Measurements from ENCODE around the gene AQP2.

The AQP2 gene

GRCh38 chr12:49939707-49940106 lies 10.8 kb upstream of the AQP2 start:
- in situ Hi-C loops (cut with MboI; ENCODE audit: low sequenced_read_pairs), result no loop called here

GRCh38 chr12:49941556-49942511 lies 8.7 kb upstream of the AQP2 start:
- Histone ChIP-seq H3K9me3 (no peaks in the 10 kb centered on the region), H3K27me3 (ENCODE audit: low read depth) (no peaks in the 10 kb centered on the region), H3K36me3 (replicated peaks) (no peaks in the 10 kb centered on the region), H3K4me3 (no peak overlapping the region), H3K4me1 (peaks cover 8% of the 10 kb centered on the region)
- in situ Hi-C loops (cut with MboI; ENCODE audit: low sequenced_read_pairs), result no loop called here
- no peak for DNase-seq (ENCODE audit: low spot score in 2 of 2)

More at GRCh38 chr12:49939707-49940106, 10.8 kb upstream of the AQP2 start:
- Histone ChIP-seq H3K27me3 (ENCODE audit: low read depth) (no peaks in the 10 kb centered on the region), H3K4me3 (no peak overlapping the region), H3K9me3 (no peaks in the 10 kb centered on the region), H3K36me3 (replicated peaks) (no peaks in the 10 kb centered on the region), H3K4me1 (no peaks in the 10 kb centered on the region)
- no peak for DNase-seq (ENCODE audit: low spot score in 2 of 2)

GRCh38 chr12:49942512-49942893 lies 8.0 kb upstream of the AQP2 start:
- H3K9me3 ChIP-seq, result no peaks in the 10 kb centered on the region
- peaks cover 8% of the 10 kb centered on the region for H3K4me1 ChIP-seq
- DNase-seq (ENCODE audit: low spot score in 2 of 2), result no peak
- in situ Hi-C loops (cut with MboI; ENCODE audit: low sequenced_read_pairs), result no loop called here
- H3K4me3 ChIP-seq, result no peak overlapping the region
- no peaks in the 10 kb centered on the region for H3K27me3 ChIP-seq (ENCODE audit: low read depth)
- no peaks in the 10 kb centered on the region for H3K36me3 ChIP-seq (replicated peaks)

GRCh38 chr12:49942921-49943624 lies 7.5 kb upstream of the AQP2 start:
- no peak for DNase-seq (ENCODE audit: low spot score in 2 of 2)
- in situ Hi-C loops (cut with MboI; ENCODE audit: low sequenced_read_pairs), result no loop called here
- Histone ChIP-seq H3K9me3 (no peaks in the 10 kb centered on the region), H3K27me3 (ENCODE audit: low read depth) (no peaks in the 10 kb centered on the region), H3K4me1 (peaks cover 8% of the 10 kb centered on the region), H3K36me3 (replicated peaks) (no peaks in the 10 kb centered on the region), H3K4me3 (no peak overlapping the region)

GRCh38 chr12:49943625-49943960 lies 6.9 kb upstream of the AQP2 start:
- Histone ChIP-seq H3K9me3 (no peaks in the 10 kb centered on the region), H3K4me1 (peaks cover 8% of the 10 kb centered on the region), H3K27me3 (ENCODE audit: low read depth) (no peaks in the 10 kb centered on the region), H3K36me3 (replicated peaks) (no peaks in the 10 kb centered on the region), H3K4me3 (no peak overlapping the region)
- in situ Hi-C loops (cut with MboI; ENCODE audit: low sequenced_read_pairs), result no loop called here
- no peak for DNase-seq (ENCODE audit: low spot score in 2 of 2)

- no peak overlapping the region for H3K4me3 ChIP-seq
- no peak for DNase-seq (ENCODE audit: low spot score in 2 of 2)
- no peaks in the 10 kb centered on the region for H3K9me3 ChIP-seq
- H3K36me3 ChIP-seq (replicated peaks), result no peaks in the 10 kb centered on the region
- no peaks in the 10 kb centered on the region for H3K27me3 ChIP-seq (ENCODE audit: low read depth)
- in situ Hi-C loops (cut with MboI; ENCODE audit: low sequenced_read_pairs), result no loop called here
- H3K4me1 ChIP-seq, result peaks cover 8% of the 10 kb centered on the region
These were observed 6.5 kb upstream of the AQP2 start for GRCh38 chr12:49944046-49944445.

- in situ Hi-C loops (cut with MboI; ENCODE audit: low sequenced_read_pairs), result no loop called here
These were observed 5.8 kb upstream of the AQP2 start for GRCh38 chr12:49944718-49945117.

GRCh38 chr12:49945394-49946080 lies 5.0 kb upstream of the AQP2 start:
- H3K36me3 ChIP-seq (replicated peaks), result no peaks in the 10 kb centered on the region
- H3K4me3 ChIP-seq, result peak overlapping the region; percentile 22
- in situ Hi-C loops (cut with MboI; ENCODE audit: low sequenced_read_pairs), result no loop called here
- peak; percentile 88 to 95 for DNase-seq (ENCODE audit: low spot score in 2 of 2)
- no peaks in the 10 kb centered on the region for H3K27me3 ChIP-seq (ENCODE audit: low read depth)
- peaks cover 8% of the 10 kb centered on the region for H3K4me1 ChIP-seq
- H3K9me3 ChIP-seq, result no peaks in the 10 kb centered on the region

More at GRCh38 chr12:49944718-49945117, 5.8 kb upstream of the AQP2 start:
- no peak for DNase-seq (ENCODE audit: low spot score in 2 of 2)
- Histone ChIP-seq H3K4me1 (peaks cover 8% of the 10 kb centered on the region), H3K36me3 (replicated peaks) (no peaks in the 10 kb centered on the region), H3K9me3 (no peaks in the 10 kb centered on the region), H3K4me3 (no peak overlapping the region), H3K27me3 (ENCODE audit: low read depth) (no peaks in the 10 kb centered on the region)

- no peak for DNase-seq (ENCODE audit: low spot score in 2 of 2)
- Histone ChIP-seq H3K36me3 (replicated peaks) (no peaks in the 10 kb centered on the region), H3K9me3 (no peaks in the 10 kb centered on the region), H3K4me3 (no peak overlapping the region), H3K27me3 (ENCODE audit: low read depth) (no peaks in the 10 kb centered on the region), H3K4me1 (peaks cover 8% of the 10 kb centered on the region)
- in situ Hi-C loops (cut with MboI; ENCODE audit: low sequenced_read_pairs), result no loop called here
These were observed 4.5 kb upstream of the AQP2 start for GRCh38 chr12:49946086-49946485.

GRCh38 chr12:49946497-49946896 lies 4.0 kb upstream of the AQP2 start:
- in situ Hi-C loops (cut with MboI; ENCODE audit: low sequenced_read_pairs), result no loop called here
- H3K9me3 ChIP-seq, result no peaks in the 10 kb centered on the region
- H3K4me1 ChIP-seq, result peaks cover 8% of the 10 kb centered on the region
- H3K4me3 ChIP-seq, result no peak overlapping the region
- H3K27me3 ChIP-seq (ENCODE audit: low read depth), result no peaks in the 10 kb centered on the region
- no peak for DNase-seq (ENCODE audit: low spot score in 2 of 2)
- no peaks in the 10 kb centered on the region for H3K36me3 ChIP-seq (replicated peaks)

GRCh38 chr12:49947593-49948226 lies 2.8 kb upstream of the AQP2 start:
- H3K4me1 ChIP-seq, result peaks cover 8% of the 10 kb centered on the region
- no peaks in the 10 kb centered on the region for H3K36me3 ChIP-seq (replicated peaks)
- in situ Hi-C loops (cut with MboI; ENCODE audit: low sequenced_read_pairs), result no loop called here
- no peak for DNase-seq (ENCODE audit: low spot score in 2 of 2)
- no peaks in the 10 kb centered on the region for H3K9me3 ChIP-seq
- H3K27me3 ChIP-seq (ENCODE audit: low read depth), result no peaks in the 10 kb centered on the region
- H3K4me3 ChIP-seq, result no peak overlapping the region

- in situ Hi-C loops (cut with MboI; ENCODE audit: low sequenced_read_pairs), result no loop called here
- no peaks in the 10 kb centered on the region for H3K27me3 ChIP-seq (ENCODE audit: low read depth)
- DNase-seq (ENCODE audit: low spot score in 2 of 2), result no peak
- H3K9me3 ChIP-seq, result no peaks in the 10 kb centered on the region
- no peaks in the 10 kb centered on the region for H3K36me3 ChIP-seq (replicated peaks)
- H3K4me3 ChIP-seq, result no peak overlapping the region
- H3K4me1 ChIP-seq, result peaks cover 8% of the 10 kb centered on the region
These were observed 1.4 kb upstream of the AQP2 start for GRCh38 chr12:49948866-49949845.

GRCh38 chr12:49949866-49950265 lies 671 bp upstream of the AQP2 start:
- Histone ChIP-seq H3K9me3 (no peaks in the 10 kb centered on the region), H3K4me1 (peaks cover 8% of the 10 kb centered on the region), H3K27me3 (ENCODE audit: low read depth) (no peaks in the 10 kb centered on the region), H3K4me3 (no peak overlapping the region), H3K36me3 (replicated peaks) (no peaks in the 10 kb centered on the region)
- in situ Hi-C loops (cut with MboI; ENCODE audit: low sequenced_read_pairs), result no loop called here
- DNase-seq (ENCODE audit: low spot score in 2 of 2), result no peak

All from HAP-1 (cell line).